Mesothelial cell of epicardium (in vitro differentiated cells): Measurements from ENCODE around the gene ARHGDIG. TPM values are rescaled to one million over a fixed set of nuclear protein-coding genes. Genes with fewer than 3 reads are reported as not detected.

ENCODE experiments used
- DNase-seq, 2 experiments: peaks; one replicate each; pipeline ENCODE4 v3.0.0; 2021; ENCODE audit warnings: low spot score in 2 of 2; ENCODE audit not compliant: unreplicated experiment in 2 of 2
- H3K27ac Mint-ChIP-seq: 2 replicates; pipeline ENCODE4 v1.8.0; 2021; ENCODE audit warnings: mixed read lengths
- H3K27me3 Mint-ChIP-seq: 2 replicates; pipeline ENCODE4 v1.8.0; 2021; ENCODE audit warnings: low read depth, mixed read lengths
- H3K36me3 Mint-ChIP-seq: 2 replicates; pipeline ENCODE4 v1.8.0; 2021; ENCODE audit warnings: mixed read lengths
- H3K4me1 Mint-ChIP-seq: 2 replicates; pipeline ENCODE4 v1.8.0; 2021; ENCODE audit warnings: mixed read lengths
- H3K4me3 Mint-ChIP-seq: 2 replicates; pipeline ENCODE4 v1.8.0; 2021; ENCODE audit warnings: mild to moderate bottlenecking, moderate library complexity, mixed read lengths
- H3K9me3 Mint-ChIP-seq: 2 replicates; pipeline ENCODE4 v1.8.0; 2021; ENCODE audit warnings: mixed read lengths
- CTCF ChIP-seq: fragments of 200-600 bp; sonication (generic); IDR thresholded peaks from one replicate; pipeline ENCODE4 v1.5.0; 2021; ENCODE audit warnings: antibody characterized with exemption; ENCODE audit not compliant: unreplicated experiment
- total RNA-seq: library from RNA; stranded (reverse); gene quantifications from 3 replicates; pipeline ENCODE4 v1.2.1, GENCODE V29; 2021

ARHGDIG gene
- total RNA-seq, 1 donor from 2014 or later = 3.6 TPM

GRCh38 chr16:259814-260253, 20.6 kb upstream of the ARHGDIG start:
- no peaks in the 10 kb centered on the region for H3K9me3 Mint-ChIP-seq
- no peak overlapping the region for H3K27ac Mint-ChIP-seq
- no peak overlapping the region for H3K4me3 Mint-ChIP-seq
- no peaks in the 10 kb centered on the region for H3K4me1 Mint-ChIP-seq
- no peaks in the 10 kb centered on the region for H3K27me3 Mint-ChIP-seq
- no peak for TF ChIP-seq CTCF
- H3K36me3 Mint-ChIP-seq = peaks cover 33% of the 10 kb centered on the region
- DNase-seq = no peak

- H3K27ac Mint-ChIP-seq = no peak overlapping the region
- no peaks in the 10 kb centered on the region for H3K4me1 Mint-ChIP-seq
- no peaks in the 10 kb centered on the region for H3K9me3 Mint-ChIP-seq
- H3K4me3 Mint-ChIP-seq = no peak overlapping the region
- no peak for TF ChIP-seq CTCF
- no peak for DNase-seq
- H3K27me3 Mint-ChIP-seq = no peaks in the 10 kb centered on the region
- peaks cover 31% of the 10 kb centered on the region for H3K36me3 Mint-ChIP-seq
Observed at GRCh38 chr16:260326-260725, 20.1 kb upstream of the ARHGDIG start.

GRCh38 chr16:261031-261691, 19.2 kb upstream of the ARHGDIG start:
- H3K36me3 Mint-ChIP-seq = peaks cover 23% of the 10 kb centered on the region
- H3K4me3 Mint-ChIP-seq = no peak overlapping the region
- H3K4me1 Mint-ChIP-seq = no peaks in the 10 kb centered on the region
- no peak for TF ChIP-seq CTCF
- DNase-seq = no peak
- H3K27me3 Mint-ChIP-seq = no peaks in the 10 kb centered on the region
- no peak overlapping the region for H3K27ac Mint-ChIP-seq
- H3K9me3 Mint-ChIP-seq = no peaks in the 10 kb centered on the region

- Mint-ChIP-seq H3K4me1 (no peaks in the 10 kb centered on the region), H3K9me3 (no peaks in the 10 kb centered on the region), H3K27ac (no peak overlapping the region), H3K4me3 (no peak overlapping the region), H3K27me3 (no peaks in the 10 kb centered on the region), H3K36me3 (peaks cover 21% of the 10 kb centered on the region)
- no peak for TF ChIP-seq CTCF
- no peak for DNase-seq
Observed at GRCh38 chr16:262121-262745, 18.2 kb upstream of the ARHGDIG start.

GRCh38 chr16:263182-263774, 17.1 kb upstream of the ARHGDIG start:
- DNase-seq = no peak
- Mint-ChIP-seq H3K27me3 (no peaks in the 10 kb centered on the region), H3K9me3 (no peaks in the 10 kb centered on the region), H3K27ac (no peak overlapping the region), H3K4me1 (no peaks in the 10 kb centered on the region), H3K4me3 (no peak overlapping the region), H3K36me3 (peaks cover 16% of the 10 kb centered on the region)
- no peak for TF ChIP-seq CTCF
